Mesothelial cell of epicardium (in vitro differentiated cells): ENCODE results near the gene LRRC61. TPM values are rescaled to one million over a fixed set of nuclear protein-coding genes. Genes with fewer than 3 reads are reported as not detected.

Experiments
- DNase-seq, 2 experiments: peaks; one replicate each; pipeline ENCODE4 v3.0.0; 2021; ENCODE audit warnings: low spot score in 2 of 2; ENCODE audit not compliant: unreplicated experiment in 2 of 2
- H3K27ac Mint-ChIP-seq: 2 replicates; pipeline ENCODE4 v1.8.0; 2021; ENCODE audit warnings: mixed read lengths
- H3K27me3 Mint-ChIP-seq: 2 replicates; pipeline ENCODE4 v1.8.0; 2021; ENCODE audit warnings: low read depth, mixed read lengths
- H3K36me3 Mint-ChIP-seq: 2 replicates; pipeline ENCODE4 v1.8.0; 2021; ENCODE audit warnings: mixed read lengths
- H3K4me1 Mint-ChIP-seq: 2 replicates; pipeline ENCODE4 v1.8.0; 2021; ENCODE audit warnings: mixed read lengths
- H3K4me3 Mint-ChIP-seq: 2 replicates; pipeline ENCODE4 v1.8.0; 2021; ENCODE audit warnings: mild to moderate bottlenecking, moderate library complexity, mixed read lengths
- H3K9me3 Mint-ChIP-seq: 2 replicates; pipeline ENCODE4 v1.8.0; 2021; ENCODE audit warnings: mixed read lengths
- total RNA-seq: library from RNA; stranded (reverse); gene quantifications from 3 replicates; pipeline ENCODE4 v1.2.1, GENCODE V29; 2021
- TF ChIP-seq, protein P1 (sequence below): fragments of 200-600 bp; sonication (generic); IDR thresholded peaks from one replicate; pipeline ENCODE4 v1.5.0; 2021; ENCODE audit warnings: antibody characterized with exemption; ENCODE audit not compliant: unreplicated experiment

Gene LRRC61
- total RNA-seq, 1 donor from 2014 or later = 4.0 TPM

DNA sequence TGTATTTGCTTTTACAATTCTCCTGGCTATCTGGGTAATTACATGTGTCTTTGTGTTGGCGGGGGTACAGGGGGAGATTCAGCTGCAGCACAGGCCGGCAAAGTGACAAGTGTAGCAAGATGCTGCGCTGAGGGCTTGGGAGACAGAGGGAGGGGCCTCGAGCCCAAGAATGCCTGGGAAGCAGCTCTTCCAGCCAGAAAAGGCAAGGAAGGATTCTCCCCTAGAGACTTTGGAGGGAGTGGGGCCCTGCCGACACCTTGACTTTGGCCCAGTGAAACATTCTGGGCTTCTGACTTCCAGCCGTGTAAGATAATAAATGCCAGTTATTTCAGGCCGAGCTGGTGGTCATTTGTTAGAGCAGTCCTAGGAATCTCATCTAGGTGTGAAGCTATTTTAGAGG, 38.2 kb downstream of the LRRC61 start:
- H3K27me3 Mint-ChIP-seq = no peaks in the 10 kb centered on the region
- no peaks in the 10 kb centered on the region for H3K9me3 Mint-ChIP-seq
- H3K4me3 Mint-ChIP-seq = no peak overlapping the region
- TF ChIP-seq, protein P1, sequence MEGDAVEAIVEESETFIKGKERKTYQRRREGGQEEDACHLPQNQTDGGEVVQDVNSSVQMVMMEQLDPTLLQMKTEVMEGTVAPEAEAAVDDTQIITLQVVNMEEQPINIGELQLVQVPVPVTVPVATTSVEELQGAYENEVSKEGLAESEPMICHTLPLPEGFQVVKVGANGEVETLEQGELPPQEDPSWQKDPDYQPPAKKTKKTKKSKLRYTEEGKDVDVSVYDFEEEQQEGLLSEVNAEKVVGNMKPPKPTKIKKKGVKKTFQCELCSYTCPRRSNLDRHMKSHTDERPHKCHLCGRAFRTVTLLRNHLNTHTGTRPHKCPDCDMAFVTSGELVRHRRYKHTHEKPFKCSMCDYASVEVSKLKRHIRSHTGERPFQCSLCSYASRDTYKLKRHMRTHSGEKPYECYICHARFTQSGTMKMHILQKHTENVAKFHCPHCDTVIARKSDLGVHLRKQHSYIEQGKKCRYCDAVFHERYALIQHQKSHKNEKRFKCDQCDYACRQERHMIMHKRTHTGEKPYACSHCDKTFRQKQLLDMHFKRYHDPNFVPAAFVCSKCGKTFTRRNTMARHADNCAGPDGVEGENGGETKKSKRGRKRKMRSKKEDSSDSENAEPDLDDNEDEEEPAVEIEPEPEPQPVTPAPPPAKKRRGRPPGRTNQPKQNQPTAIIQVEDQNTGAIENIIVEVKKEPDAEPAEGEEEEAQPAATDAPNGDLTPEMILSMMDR = no peak
- no peaks in the 10 kb centered on the region for H3K36me3 Mint-ChIP-seq
- H3K27ac Mint-ChIP-seq = peak overlapping the region; percentile 52
- peaks cover 29% of the 10 kb centered on the region for H3K4me1 Mint-ChIP-seq
- no peak for DNase-seq

DNA sequence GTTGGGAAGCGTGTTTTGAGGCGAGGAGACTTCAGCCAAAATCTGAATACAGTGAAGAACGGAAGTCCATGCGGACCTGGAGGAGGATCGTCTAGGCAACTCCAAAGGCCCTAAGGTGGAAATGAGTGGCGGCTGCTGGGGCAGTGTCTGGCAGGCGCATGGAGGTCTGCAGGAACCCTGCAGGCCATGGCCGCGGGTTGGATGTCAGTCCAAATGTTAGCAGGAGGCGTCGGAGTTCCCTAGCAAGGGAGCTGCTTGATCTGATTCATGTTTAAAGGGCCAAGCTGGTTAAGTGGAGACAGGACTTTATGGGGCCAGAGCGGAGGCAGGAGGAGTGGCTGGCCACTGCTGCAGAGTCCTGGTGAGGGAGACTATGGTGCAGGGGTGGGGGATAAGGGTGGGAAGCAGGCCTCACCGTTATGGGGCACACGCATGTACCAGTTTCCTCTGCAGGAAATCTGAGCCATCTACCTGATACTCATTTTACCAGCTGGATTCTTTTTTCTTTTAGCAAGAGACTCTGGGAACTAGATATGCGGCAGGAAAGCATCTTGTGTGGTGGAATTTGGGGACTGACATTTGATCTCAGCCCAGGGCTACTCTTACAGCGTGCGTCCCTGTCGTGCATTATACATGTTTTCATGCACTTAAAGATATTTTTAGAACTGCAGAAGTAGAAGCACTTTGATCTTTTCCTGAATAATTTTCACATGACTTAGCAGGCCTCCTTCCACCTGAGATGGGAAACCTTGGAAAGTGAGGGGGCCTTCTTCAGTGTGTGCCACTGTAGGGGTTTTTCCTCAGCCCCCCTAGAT, 38.9 kb downstream of the LRRC61 start:
- TF ChIP-seq, protein P1 = no peak
- H3K27ac Mint-ChIP-seq = peak overlapping the region; percentile 52
- no peaks in the 10 kb centered on the region for H3K36me3 Mint-ChIP-seq
- peaks cover 29% of the 10 kb centered on the region for H3K4me1 Mint-ChIP-seq
- H3K9me3 Mint-ChIP-seq = no peaks in the 10 kb centered on the region
- no peaks in the 10 kb centered on the region for H3K27me3 Mint-ChIP-seq
- no peak for DNase-seq
- H3K4me3 Mint-ChIP-seq = no peak overlapping the region

DNA sequence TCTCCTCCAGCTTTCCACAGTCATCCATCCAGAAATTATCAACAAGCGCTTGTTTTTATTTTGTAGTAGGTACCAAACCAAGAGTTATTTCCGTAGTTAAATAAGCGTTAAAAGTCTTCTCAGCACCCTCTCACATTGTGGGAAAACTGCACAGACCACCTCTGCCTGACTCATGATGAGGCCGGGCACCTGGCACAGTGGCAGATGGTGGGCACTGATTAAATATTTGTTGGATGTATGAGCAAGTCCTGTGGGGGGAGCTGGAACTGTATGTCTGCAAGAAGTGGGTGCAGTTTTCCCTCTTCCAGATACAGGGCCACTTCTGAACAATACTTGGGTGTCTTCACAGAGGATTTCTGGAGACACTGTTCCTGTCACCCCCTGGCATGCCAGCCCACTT, 40.2 kb downstream of the LRRC61 start:
- H3K4me3 Mint-ChIP-seq = no peak overlapping the region
- no peaks in the 10 kb centered on the region for H3K27me3 Mint-ChIP-seq
- DNase-seq = no peak
- no peaks in the 10 kb centered on the region for H3K9me3 Mint-ChIP-seq
- TF ChIP-seq, protein P1 = no peak
- H3K4me1 Mint-ChIP-seq = peaks cover 36% of the 10 kb centered on the region
- H3K27ac Mint-ChIP-seq = no peak overlapping the region
- no peaks in the 10 kb centered on the region for H3K36me3 Mint-ChIP-seq

DNA sequence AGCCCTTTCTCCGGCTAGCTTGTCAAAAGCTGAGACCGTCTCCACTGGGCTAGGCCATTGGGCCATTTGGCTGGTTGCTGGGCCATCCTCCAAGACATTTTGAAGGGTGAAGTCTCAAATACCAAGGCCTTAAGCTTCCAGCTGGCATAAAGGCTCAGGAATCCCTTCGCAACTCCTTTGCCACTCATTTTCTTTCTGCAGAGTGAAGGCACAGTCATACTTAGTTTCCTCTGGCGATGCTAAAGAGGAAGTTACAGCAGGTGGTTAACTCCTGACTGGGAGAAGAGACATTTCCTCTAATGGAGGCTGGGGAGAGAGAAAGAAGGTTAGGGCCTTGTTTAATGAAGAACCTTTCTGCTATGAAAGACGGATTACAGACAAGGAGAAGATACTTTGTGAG, 40.7 kb downstream of the LRRC61 start:
- Mint-ChIP-seq H3K9me3 (no peaks in the 10 kb centered on the region), H3K36me3 (no peaks in the 10 kb centered on the region), H3K27ac (no peak overlapping the region), H3K4me3 (no peak overlapping the region), H3K4me1 (peaks cover 36% of the 10 kb centered on the region), H3K27me3 (no peaks in the 10 kb centered on the region)
- no peak for DNase-seq
- TF ChIP-seq, protein P1 = no peak

DNA sequence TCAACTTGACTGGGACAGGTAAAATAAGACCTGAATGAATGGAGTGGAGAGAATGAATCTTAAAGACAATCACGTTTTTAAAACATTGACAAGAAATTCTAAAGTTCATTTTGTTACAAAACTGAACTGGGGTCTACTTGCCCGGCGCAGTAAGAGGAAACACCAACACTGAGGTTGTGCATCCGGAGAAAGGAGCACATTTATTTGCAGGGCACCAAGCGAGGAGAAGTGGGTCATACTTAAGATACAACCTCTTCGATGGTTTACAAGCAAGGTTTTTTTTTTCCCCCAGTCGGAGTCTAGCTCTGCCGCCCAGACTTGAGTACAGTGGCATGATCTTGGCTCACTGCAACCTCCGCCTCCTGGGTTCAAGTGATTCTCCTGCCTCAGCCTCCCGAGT, 42.0 kb downstream of the LRRC61 start:
- no peak overlapping the region for H3K4me3 Mint-ChIP-seq
- H3K4me1 Mint-ChIP-seq = peaks cover 49% of the 10 kb centered on the region
- no peaks in the 10 kb centered on the region for H3K9me3 Mint-ChIP-seq
- TF ChIP-seq, protein P1 = no peak
- H3K36me3 Mint-ChIP-seq = no peaks in the 10 kb centered on the region
- no peak for DNase-seq
- no peak overlapping the region for H3K27ac Mint-ChIP-seq
- no peaks in the 10 kb centered on the region for H3K27me3 Mint-ChIP-seq
